Stomach (tissue), 4 donors: Measurements from ENCODE around the gene C1orf21.

Source experiments
- EP300 ChIP-seq: sonication (generic); formaldehyde crosslinking; IDR thresholded peaks from one replicate; pipeline ENCODE4 v1.6.1; 2017; ENCODE audit warnings: antibody characterized with exemption
- TF ChIP-seq, protein P1 (sequence below), 7 experiments: fragments of 450-650 bp in 4 of 7; fragments of 200-600 bp in 3 of 7; sonication (generic) in 3 of 7; IDR thresholded peaks; one replicate each; pipeline ENCODE4 v1.5.1; 2016 to 2019; ENCODE audit warnings: antibody characterized with exemption in 7 of 7, control low read depth in 2 of 7, mild to moderate bottlenecking in 1 of 7

DNA sequence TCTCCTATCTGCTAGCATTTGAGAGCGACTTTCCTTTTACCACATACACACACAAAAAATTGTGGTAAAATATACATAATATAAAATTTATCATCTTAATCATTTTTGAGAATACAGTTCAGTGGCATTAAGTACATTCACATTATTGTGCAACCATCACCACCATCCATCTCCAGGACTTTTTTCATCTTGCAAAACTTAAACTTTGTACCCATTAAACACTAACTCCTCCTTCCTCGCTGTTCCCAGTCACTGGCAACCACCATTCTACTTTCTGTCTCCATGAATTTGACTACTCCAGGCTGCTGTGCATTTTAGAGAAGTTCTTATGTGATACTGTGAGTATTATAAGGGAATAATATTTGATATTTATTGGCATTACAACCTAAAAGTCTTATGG is 181.3 kb downstream of the C1orf21 start:
- TF ChIP-seq, protein P1, sequence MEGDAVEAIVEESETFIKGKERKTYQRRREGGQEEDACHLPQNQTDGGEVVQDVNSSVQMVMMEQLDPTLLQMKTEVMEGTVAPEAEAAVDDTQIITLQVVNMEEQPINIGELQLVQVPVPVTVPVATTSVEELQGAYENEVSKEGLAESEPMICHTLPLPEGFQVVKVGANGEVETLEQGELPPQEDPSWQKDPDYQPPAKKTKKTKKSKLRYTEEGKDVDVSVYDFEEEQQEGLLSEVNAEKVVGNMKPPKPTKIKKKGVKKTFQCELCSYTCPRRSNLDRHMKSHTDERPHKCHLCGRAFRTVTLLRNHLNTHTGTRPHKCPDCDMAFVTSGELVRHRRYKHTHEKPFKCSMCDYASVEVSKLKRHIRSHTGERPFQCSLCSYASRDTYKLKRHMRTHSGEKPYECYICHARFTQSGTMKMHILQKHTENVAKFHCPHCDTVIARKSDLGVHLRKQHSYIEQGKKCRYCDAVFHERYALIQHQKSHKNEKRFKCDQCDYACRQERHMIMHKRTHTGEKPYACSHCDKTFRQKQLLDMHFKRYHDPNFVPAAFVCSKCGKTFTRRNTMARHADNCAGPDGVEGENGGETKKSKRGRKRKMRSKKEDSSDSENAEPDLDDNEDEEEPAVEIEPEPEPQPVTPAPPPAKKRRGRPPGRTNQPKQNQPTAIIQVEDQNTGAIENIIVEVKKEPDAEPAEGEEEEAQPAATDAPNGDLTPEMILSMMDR (IDR thresholded peaks at IDR 0.05), result no peak
- no peak for TF ChIP-seq EP300
